Measurements from ENCODE around the gene STK32C.

Gene STK32C

DNA sequence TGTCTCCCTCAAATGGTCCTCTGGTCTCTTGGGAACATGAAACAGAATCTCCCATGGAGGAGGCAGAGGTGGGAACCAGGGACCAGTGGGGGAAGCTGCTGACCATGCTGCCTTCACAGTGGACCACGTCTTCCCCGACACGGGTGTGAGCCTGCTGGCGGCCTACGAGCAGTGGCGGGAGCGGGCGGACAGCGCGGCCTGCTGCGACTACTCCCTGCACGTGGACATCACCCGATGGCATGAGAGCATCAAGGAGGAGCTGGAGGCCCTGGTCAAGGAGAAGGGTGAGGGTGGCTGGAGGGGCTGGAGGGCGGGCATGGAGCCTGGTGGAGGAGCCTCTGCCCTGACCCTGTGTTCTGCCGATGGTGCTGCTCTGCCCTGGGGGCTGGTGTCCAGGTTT lies 113.0 kb downstream of the STK32C start:
- no peak for DNase-seq

GRCh38 chr10:132193907-132194552 lies 113.7 kb downstream of the STK32C start:
- no peak for DNase-seq

GRCh38 chr10:132192991-132193665 lies 114.6 kb downstream of the STK32C start:
- no peak for DNase-seq

DNA sequence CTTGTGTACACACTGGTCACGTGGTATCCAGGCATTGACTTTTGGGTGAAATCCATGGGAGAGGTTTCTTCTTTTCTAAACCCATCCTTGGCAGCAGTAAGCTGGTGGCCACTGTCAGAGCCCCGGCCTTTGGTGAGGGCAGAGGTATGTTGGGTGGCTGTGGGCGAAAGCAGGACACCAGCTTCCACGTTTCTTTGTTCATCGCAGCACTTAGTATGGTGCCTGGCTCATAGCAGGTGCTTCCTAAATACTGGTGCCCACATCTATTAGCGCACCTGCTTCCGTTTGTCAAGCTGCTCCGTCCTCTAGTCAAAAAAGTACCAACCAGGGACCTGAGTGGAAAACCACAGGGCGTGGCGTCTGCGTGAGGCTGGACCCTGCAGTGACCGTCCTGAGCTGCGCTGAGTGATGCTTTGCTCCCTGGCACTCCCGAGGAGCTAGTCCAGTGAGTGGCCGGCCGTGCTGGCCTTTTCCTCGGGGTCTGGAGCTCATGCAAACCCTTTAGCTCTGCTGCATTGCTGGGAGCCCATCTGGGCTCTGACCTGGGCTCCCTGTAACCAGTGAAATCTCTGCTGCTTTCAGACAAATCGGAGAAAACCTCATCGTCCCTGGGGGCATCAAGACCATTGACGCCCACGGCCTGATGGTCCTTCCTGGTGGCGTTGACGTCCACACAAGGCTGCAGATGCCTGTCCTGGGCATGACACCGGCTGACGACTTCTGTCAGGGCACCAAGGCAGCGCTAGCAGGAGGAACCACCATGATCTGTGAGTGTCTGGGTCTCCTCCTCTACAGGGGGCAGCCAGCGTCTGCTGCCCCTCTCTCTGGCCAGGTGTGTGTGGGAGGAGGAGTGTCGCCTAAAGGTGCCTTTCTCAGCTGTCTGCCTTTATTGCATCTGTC lies 115.4 kb downstream of the STK32C start:
- DNase-seq = no peak

DNA sequence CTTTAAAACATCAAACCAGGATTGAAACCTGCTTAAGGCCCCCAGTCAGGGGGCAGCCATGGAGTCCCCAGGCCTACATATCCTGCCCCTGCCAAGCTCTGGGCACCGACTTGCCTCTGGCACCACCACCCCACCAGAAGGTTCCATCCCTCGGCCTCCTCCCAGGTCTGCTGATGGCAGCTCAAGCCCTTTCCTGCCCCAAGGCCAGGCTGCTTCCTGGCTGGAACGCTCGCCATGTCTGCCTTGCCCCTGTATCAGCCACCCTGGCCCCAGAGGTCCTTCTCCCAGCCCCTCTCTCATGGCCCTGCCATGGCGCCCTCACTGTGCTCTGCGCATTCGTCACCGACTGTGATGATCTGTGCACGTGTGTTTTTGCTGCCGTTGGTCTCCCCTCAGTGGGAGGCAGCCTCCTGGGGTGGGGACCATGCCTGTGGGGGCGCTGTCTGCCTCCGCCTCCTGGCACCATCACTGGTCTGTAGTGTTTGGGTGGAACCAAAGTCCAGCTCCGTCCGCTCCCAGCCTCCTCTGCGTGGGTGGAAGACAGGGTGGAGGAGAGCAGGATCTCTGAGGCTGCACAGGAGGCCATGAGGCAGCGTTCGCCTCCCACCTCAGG lies 117.8 kb downstream of the STK32C start:
- no peak for DNase-seq

GRCh38 chr10:132189016-132189415 lies 118.7 kb downstream of the STK32C start:
- no peak for DNase-seq

- DNase-seq = no peak
These were observed 119.4 kb downstream of the STK32C start for GRCh38 chr10:132188331-132188730.

DNA sequence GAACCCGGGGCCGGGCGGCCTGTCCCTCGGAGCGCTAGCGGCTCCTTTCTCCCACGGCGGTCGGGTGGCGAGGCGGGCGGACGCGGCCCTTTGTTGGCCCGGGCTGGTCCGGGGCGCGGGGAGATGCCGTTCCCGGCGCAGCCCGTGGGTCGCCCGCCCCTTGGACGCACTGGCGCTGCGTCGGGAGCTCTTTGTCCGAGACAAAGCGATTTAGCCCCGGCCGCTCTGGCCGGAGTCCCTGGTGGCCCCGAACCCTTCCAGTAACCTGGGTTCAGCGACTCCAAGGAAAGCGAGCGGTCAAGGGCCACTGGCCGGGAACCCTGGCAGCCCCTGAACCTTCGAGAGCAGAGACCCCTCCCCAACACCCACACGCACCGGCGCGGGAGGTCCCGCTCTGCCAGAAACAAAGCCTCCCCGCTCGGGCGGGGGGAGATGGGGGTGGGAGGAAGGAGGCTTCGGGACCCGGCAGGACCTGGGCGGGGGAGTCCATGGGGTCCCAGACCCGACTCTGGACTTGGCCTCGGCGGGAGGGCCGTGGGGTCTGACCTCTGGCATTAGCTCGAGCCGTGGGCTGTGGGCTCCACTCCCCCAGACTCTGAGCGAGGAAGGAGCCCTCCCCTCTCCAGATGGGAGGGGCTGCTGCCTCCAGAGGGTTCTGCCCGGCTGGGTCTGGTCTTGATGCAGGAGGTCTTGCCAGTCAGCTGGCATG lies 120.2 kb downstream of the STK32C start:
- no peak for DNase-seq

GRCh38 chr10:132186488-132187429 lies 121.0 kb downstream of the STK32C start, which contains the start of gene DPYSL4:
Gene DPYSL4, plus strand, starts transcription at chr10:132186948. Its CDS starts 116 bp downstream, at chr10:132187064.
- peak; percentile 14 for DNase-seq

GRCh38 chr10:132185601-132186487 lies 121.9 kb downstream of the STK32C start:
- DNase-seq = peak; percentile 35

GRCh38 chr10:132184816-132185593 lies 122.7 kb downstream of the STK32C start:
- peak; percentile 4 for DNase-seq

- DNase-seq = peak; percentile 62
These were observed 124.7 kb downstream of the STK32C start for GRCh38 chr10:132183046-132183445.

- no peak for DNase-seq
These were observed 125.2 kb downstream of the STK32C start for GRCh38 chr10:132182591-132182990.

DNA sequence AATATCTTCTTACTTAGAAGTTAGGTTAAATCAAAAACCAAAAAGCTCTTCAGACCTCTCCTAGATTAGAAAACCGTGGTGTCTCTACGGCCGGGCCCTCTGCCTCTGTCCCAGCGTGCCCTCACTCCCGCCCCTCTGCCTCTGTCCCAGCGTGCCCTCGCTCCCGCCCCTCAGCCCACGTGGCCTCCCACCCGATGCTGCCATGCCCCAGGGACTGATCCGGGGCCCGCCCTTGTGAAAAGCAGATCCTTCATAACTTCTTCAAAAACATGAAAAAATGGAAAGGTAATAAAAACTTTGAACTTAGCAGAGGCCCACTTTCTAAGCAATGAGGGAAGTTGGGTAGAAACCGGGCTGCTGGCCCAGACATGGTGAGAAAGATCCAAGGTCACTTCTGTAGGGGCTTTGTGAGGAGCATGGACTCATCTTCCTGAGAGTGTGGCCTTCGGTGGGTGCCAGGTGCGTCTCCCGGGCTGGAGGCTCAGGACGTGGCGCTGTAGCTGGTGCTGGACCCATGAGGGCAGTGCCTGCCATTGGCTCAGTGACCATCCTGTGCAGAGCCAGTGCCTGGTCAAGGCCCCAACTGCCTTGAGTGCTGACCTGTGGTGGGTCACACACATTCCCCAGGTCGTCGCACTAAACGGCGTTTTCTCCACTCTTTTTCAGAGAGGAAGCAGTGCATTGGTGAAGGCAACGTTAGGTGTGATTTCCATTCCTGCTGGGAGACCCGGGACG lies 125.9 kb downstream of the STK32C start:
- no peak for DNase-seq

GRCh38 chr10:132180736-132181135 lies 127.0 kb downstream of the STK32C start:
- no peak for DNase-seq

DNA sequence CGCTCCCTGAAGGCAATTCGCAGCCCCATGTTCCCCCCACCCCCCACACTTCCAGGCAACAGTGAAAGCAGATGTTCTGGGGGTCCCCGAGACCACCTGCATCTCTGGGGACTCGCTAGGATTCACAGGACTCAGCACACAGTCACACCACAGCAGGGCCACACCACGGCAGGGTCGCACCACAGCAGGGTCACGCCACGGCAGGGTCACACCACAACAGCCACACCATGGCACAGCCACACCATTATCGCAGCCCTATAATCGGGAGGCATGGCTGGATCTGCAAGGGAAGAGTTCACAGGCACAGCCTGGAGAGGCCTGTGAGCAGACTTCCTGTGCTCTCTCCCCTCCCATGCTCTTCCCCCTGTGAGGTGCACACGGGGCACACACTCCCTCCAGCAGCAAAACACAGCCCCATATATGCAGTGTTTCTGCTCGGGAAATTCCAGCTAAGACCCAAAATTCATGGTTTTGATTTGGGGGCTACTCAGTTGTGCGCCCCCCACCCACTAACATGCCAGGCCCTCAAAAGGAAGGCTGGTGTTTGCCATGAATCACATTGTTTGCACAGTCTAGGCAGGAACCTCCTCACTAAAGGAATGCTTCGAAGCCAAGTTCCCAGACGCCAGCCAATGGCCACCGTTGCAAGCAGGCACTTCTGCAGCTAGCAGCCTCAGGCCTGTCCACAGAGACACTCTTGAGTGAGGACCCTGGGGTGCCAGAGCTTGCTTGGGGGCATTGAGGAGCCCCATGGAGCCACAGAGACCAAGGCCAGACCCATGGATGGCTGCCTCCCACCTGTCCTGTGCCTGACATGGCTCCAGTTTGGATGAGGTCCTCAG lies 128.0 kb downstream of the STK32C start:
- DNase-seq = no peak

- no peak for DNase-seq
These were observed 128.8 kb downstream of the STK32C start for GRCh38 chr10:132178672-132179545.

Data from NCI-H1105 treated with DMSO at 0.1 percent for 48 hours (cell line).